Myocyte (in vitro differentiated cells): ENCODE results near the gene RNASE1. TPM values are rescaled to one million over a fixed set of nuclear protein-coding genes. Genes with fewer than 3 reads are reported as not detected.
"Not testable (repeated sequence)": the region's sequence is repeated elsewhere in the genome, so short reads cannot be mapped to it uniquely, and the experiment has no call there.

ENCODE experiments used
- DNase-seq: peaks from one replicate; pipeline ENCODE4 v3.0.0-alpha.2; 2012; ENCODE audit warnings: low read depth
- total RNA-seq: library from RNA; depleted of rRNA; stranded (reverse); fragments of >200 nt; gene quantifications from 2 replicates; pipeline ENCODE4 v1.2.3, GENCODE V29; 2014

Gene RNASE1
- total RNA-seq, 1 donor from 2014 or later = not detected

GRCh38 chr14:20774258-20774824, 28.3 kb downstream of the RNASE1 start:
- no peak for DNase-seq

GRCh38 chr14:20772650-20773049, 30.0 kb downstream of the RNASE1 start:
- DNase-seq = no peak

GRCh38 chr14:20769421-20769820, 33.2 kb downstream of the RNASE1 start:
- no peak for DNase-seq

GRCh38 chr14:20768593-20768892, 34.1 kb downstream of the RNASE1 start:
- DNase-seq = no peak

- no peak for DNase-seq
Measured at GRCh38 chr14:20760950-20761349, 41.7 kb downstream of the RNASE1 start.

- DNase-seq = not testable (repeated sequence)
Measured at GRCh38 chr14:20759465-20759864, 43.2 kb downstream of the RNASE1 start.

GRCh38 chr14:20757965-20758364, 44.7 kb downstream of the RNASE1 start:
- DNase-seq = no peak

GRCh38 chr14:20755037-20755436, 47.6 kb downstream of the RNASE1 start:
- DNase-seq = no peak

- no peak for DNase-seq
Measured at GRCh38 chr14:20754308-20754707, 48.3 kb downstream of the RNASE1 start.

- no peak for DNase-seq
Measured at GRCh38 chr14:20751963-20752562, 50.6 kb downstream of the RNASE1 start.

Other genes starting within 250 kb of the RNASE1 start
- not detected in 2 replicates for gene RNASE9, start 241.8 kb downstream of the RNASE1 start, total RNA-seq
- gene RNASE11, start 214.8 kb downstream of the RNASE1 start, total RNA-seq = not detected in 2 replicates
- gene RNASE12, start 211.5 kb downstream of the RNASE1 start, total RNA-seq = not detected in 2 replicates
- not detected in 2 replicates for gene OR6S1, start 161.2 kb downstream of the RNASE1 start, total RNA-seq
- gene RNASE4, start 118.3 kb downstream of the RNASE1 start, total RNA-seq = 4.7 and 7.2 TPM in 2 replicates
- gene ANG, start 114.1 kb downstream of the RNASE1 start, total RNA-seq = 0.42 and 1.4 TPM in 2 replicates
- gene EDDM3A, start 57.0 kb downstream of the RNASE1 start, total RNA-seq = not detected in 2 replicates
- not detected in 2 replicates for gene EDDM3B, start 34.4 kb downstream of the RNASE1 start, total RNA-seq
- not detected in 2 replicates for gene RNASE6, start 21.6 kb downstream of the RNASE1 start, total RNA-seq
- not detected in 2 replicates for gene RNASE3, start 88.5 kb upstream of the RNASE1 start, total RNA-seq
- not detected in 2 replicates for gene RNASE2, start 152.6 kb upstream of the RNASE1 start, total RNA-seq
- gene METTL17, start 187.1 kb upstream of the RNASE1 start, total RNA-seq = 66.9 and 71.5 TPM in 2 replicates
- gene SLC39A2, start 196.4 kb upstream of the RNASE1 start, total RNA-seq = not detected in 2 replicates
- gene NDRG2, start 222.2 kb upstream of the RNASE1 start, total RNA-seq = 45.4 and 61.1 TPM in 2 replicates
- not detected in 2 replicates for gene TPPP2, start 227.4 kb upstream of the RNASE1 start, total RNA-seq
- gene RNASE13, start 232.0 kb upstream of the RNASE1 start, total RNA-seq = not detected in 2 replicates
- 0.16 TPM in 1 of 2 replicates, not detected in the other for gene RNASE7, start 239.5 kb upstream of the RNASE1 start, total RNA-seq